Measurements from ENCODE around the gene KIAA0040.

KIAA0040 gene

DNA sequence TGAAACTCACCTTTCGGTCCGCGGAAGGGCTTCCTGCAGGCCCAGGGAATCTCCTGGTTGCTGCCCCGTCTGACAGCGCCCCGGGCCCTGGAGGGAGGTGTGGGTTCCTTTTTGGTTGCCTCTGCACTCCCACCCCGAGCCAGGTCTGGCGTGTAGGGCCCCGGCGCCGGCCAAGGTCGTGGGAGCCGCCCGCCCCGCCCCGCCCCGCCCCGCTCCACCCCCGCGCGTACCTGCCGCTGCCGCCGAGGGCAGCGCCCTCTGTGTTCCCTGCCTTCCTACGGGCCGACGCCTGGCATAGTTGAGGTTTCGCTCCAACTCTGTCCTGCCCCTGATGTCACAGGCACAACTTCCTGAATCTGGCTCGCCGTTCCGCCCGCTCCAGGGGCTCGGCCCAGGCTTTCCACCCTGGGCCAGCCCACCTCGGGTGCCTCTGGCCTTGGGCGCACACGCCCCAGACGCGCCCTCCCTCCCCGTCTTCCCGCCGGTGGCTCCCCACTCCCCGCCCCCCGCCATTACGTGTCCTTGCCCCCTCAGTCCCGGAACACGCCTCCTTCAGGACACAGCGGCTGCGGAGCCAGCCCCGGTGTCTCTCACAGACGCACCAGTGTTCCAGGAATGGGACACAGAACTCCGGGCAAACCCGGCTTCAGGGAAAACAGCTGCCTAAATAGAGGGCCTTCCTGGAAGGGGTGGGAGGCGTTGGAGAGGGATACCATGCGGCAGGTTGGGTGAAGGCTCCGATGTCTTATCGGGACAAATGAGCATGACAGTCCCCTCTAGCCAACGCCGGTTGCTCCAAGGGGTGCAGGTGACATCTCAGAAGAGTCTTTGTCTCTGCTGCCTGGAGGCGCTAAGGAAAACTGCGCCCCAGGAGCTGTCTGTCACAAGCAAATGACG, at the start of gene KIAA0040:
TSS of gene KIAA0040 (minus strand) at position 147 of the 897 bp plus-strand sequence. CDS start 31,763 bp downstream, outside the sequence.
- peak; percentile 69 for DNase-seq

DNA sequence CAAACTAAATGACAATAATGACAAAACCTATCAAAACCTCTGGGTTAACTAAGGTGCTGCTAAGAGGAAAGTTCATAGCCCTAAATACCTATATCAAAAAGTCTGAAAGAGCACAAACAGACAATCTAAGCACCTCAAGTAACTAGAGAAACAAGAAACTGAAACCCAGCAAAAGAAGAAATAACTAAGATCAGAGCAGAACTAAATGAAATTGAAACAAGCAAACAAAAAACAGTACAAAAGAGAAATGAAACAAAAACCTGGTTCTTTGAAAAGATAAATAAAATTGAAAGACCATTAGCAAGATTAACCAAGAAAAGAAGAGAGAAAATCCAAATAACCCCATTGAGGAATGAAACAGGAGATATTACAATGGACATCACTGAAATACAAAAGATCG, 44.8 kb upstream of the KIAA0040 start:
- DNase-seq = no peak

DNA sequence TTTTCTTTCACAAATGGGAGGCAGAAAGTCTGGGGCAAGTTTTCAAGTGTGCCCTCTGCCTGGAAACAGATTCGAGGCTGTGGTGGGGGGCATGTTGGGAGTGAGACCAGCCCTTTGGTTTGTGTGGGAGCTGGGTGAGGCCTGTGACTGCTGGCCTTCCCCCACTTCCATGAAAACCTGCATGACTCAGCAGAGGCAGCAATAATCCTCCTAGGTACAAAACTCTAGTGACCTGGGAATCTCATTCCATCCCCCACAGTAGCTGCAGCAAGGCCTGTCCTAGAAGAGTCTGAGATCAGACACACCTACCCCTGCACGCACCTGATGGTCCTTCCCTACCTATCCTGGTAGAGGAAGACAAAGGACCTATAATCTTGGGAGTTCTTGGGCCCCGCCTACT, 42.1 kb upstream of the KIAA0040 start:
- no peak for DNase-seq

DNA sequence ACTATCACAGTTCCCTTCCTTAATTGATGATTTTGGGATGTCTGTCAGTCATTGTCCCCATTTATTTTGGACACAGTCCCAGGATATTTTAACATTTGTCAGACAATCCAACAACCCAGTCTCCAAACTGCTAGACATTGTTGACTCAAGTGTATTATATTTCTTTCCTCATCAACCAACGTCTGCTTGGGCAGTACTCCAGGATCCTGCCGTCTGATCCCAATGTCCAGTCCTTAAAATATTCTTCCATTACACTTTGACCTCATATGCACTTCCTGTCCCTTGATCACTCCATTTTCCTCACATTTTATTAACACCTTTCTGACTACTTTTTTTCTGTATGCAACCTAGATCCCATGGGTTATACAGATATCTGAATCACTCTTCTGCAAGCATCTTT, 39.8 kb upstream of the KIAA0040 start:
- DNase-seq = no peak

DNA sequence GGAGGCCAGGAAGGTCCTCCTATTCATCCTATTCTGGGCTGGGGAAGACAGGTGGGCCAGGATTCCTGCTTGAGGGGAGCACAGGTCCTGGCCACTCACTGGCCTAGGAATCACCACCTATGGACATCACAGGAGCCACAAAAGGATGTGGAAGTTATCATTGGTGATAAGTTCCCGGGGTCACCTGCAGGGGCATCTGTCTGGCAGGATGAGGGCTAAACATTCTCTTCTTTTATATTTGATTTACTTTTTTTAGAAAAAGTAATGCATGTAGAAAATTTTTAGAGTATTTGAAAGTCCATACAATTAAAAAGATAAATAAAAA, 33.2 kb upstream of the KIAA0040 start:
- DNase-seq = no peak

DNA sequence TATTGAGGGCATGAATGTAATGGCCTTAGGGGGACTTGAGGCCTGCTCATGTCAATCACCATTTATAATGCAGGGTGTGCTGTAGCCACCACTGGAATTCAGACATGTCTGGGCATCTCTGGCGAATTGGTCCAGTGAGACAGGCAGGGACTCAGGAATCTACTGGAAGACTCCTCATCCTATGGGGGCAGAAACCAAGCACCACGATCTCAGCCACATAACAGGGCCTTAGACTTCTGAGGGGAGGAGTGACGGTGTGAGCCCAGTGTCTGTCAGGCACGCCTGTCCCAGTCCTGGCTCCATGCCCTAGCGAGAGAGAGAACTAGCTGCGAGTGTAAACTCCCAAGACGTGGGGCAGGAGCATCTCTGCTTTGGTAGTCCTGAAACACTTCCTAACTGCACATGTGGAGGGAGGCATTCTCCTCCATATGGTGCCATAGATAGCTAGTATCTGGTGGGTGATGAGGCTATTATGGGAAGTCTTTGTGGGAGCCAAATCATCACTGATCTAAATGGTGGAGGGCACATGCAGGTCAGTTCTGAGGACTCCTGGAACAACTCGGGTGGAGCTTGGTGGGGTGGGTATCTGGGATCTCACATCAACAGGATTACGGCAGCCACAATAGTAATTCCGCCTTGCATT, 29.8 kb upstream of the KIAA0040 start:
- DNase-seq = no peak

DNA sequence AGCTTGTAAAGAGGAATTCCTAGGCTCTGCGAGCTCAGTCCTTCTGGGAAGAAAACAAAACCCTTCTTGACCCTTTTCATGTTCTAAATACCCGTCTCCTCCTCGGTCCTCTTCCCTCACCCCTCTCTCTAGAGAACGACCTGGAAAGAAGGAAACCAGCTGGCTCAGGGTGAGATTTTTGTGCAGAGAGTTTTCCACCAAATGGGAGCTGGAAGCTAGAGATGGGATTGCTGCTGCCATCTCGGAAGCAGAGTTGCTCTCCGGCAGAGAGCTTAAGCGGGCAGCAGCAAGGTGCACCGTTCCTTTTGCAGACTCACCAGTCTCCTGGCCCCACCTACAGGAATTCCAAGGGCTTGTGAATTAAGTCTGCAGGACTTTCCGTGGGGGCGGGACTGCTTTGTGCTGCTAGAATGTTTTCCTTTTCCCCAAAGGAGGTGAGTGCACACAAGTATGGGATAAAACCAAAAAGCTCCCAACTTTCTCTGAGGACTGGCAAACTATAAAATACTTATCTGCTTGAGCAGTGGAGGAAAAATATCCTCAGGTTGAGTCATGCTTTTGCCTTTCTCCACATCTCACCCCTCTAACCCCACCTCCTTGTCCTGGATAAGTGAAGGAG, 29.1 kb upstream of the KIAA0040 start:
- no peak for DNase-seq

DNA sequence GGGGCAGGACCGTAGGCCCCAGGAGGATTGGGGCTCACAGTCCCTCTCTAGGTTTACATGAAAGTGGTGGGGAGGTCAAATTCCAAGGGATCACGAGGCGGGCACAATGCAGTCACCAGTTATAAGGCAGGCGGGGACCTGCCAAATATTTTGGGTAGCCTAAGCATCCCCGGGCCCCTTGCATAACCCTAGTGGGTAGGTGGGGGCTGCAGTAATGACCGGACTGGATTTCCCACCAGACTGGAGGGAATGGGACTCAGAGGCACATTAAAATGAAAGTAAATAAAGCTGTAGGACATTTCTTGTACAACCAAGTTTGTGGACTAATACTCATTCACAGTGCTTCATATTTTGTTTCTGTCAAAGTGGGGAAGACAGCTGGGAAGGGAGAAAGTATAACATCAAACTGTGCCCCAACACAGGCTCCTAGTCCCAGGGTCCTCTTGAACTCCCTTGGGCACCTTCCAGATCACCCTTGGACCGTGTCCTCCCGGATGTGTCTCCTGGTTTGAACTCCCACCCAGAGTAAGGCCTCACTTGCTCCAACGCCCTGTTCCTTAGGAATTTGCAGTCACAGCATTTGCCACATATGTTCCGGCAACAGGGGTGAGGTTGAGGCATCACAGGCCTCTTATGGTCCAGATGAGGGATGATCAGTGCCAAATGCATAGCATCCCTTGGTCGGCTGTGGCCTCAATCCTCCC, 28.4 kb upstream of the KIAA0040 start:
- DNase-seq = no peak

DNA sequence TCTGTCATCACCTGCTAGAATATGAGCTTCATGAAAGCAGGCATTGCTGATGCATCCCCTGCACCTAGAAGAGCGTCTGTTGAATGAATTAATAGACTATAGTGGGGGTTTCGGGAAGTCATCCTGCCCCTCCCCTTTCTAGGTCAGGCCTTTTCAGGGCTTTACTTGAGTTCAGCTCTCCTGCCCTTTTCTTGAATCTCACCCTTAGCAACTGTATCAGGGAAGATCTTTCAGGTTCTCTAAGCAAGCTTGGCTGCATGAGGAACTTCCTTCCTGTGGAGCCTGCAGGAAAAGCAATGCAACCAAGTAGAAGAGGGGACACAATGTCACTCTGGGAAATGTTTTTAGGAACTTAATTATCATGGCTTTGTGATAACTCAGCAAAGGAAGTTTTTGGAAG, 27.2 kb upstream of the KIAA0040 start:
- no peak for DNase-seq

DNA sequence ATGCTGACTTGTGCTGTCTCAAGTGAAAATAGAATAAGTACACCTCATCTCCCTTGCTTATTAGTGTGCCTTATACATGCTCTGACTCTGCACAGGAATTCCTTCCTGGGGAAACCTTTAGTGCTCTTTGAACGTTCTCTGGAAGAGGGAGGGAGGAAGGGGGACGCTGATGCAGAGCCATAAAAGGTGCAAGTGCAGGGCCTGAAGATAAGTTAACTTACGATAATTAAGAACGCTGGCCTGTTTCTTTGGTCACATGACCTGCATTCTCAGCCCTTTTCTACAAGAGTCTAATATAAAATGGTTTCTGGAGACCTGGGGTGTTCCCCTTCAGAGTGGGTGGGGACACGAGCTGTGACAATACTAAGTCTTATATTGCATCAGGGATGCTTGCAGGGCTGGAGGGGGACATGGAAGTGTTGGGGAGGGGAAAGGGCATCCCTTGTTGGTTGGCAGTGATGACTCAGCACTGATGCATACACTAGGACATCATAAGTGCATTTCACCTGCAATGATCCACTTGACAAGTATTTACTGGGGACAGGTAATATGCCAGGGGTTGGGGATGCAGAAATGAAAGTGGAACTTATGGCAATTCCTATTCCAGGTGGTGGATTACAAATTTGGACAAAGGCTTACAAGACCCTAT, 26.3 kb upstream of the KIAA0040 start:
- no peak for DNase-seq

DNA sequence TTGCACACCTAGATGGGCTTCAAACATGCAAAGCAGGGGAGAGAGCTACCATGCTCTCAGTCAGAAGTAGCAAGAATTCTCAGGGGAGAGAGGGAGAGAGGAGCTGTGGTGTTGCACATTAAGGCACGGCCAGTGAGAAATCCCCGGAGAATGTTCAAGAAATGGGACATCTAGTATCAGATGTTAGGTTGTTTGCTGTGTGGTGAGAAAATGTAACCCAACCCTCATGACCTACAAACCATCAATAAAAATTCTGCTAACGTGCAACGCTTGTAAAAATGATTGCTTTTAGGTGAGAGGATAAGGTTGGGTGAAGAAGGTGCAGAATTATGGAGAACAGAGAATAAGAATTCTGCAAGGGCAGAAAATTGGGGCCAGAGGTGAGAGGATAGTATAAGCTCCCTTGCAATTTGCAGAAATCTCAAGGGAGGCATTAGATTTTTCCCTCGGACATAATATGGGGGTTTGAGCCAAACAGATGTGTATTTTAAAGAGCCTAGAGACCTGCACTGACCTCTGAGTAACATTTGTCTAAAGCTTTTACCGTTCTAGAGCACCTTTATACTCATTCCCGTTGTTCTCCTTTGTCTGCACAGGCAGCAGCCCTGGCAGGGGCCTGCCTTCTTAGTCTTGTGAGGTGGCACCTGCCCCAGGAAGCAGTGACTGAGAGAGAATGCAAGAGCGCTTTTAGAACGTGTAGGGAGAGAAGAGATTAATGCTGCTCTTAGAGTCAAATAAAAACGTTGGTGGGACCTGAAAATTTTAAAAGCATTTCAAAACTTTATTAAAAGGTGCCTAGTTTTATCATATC, 25.4 kb upstream of the KIAA0040 start:
- DNase-seq = no peak

DNA sequence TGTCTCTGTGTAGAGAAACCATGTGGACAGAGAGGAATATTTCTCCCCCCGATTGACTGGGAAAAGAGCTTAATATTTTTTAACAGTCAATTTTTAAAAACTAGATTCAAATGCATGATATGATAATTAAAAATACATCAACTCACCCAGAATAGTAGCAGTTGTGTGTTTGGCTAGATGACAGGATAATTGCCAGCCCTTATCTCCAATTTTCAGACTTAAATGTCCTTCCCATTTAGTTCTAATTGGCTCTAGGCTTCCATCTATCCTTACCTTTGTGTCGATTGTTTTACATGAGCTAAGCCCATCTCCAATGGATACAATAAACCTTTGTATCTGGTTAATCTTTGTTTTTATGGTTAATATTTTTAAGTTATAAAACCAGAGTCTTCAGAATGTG, 23.9 kb upstream of the KIAA0040 start:
- DNase-seq = no peak

DNA sequence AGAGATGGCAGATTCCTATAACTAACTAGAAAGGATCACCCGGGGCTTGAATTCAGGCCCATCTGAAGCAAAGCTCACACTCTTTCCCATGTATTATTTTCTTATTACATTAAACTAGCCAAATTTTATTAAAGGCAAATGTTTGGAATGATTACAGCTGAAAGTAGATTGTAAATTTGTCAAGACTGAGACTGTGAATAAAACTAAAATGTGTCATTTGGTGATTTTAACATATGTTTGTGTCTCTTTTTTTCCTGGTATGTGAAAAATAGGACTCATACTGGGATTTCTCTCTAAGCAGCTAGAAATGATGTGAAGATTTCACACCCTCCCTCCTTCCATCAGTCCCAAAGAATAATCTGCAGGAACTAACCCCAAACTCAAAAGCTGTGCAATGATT, 19.1 kb upstream of the KIAA0040 start:
- no peak for DNase-seq

DNA sequence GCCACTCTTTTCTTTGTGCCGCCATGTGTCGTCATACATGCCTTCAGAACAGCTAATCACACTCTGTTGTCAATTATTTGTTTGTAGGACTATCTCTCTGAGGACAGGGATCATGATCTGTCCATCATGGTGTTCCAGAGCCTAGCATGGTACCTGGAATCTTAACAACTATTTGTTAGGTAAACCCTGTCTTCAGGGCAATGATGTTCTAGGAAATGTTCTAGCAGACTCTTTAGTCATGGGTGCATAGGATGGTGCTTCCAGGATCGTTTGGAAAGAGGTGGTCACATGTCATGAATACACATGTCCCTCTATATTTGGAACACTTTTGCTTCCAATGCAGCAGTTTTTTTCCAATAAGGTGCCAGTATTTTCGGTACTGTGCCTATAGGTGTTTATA, 18.2 kb upstream of the KIAA0040 start:
- no peak for DNase-seq

DNA sequence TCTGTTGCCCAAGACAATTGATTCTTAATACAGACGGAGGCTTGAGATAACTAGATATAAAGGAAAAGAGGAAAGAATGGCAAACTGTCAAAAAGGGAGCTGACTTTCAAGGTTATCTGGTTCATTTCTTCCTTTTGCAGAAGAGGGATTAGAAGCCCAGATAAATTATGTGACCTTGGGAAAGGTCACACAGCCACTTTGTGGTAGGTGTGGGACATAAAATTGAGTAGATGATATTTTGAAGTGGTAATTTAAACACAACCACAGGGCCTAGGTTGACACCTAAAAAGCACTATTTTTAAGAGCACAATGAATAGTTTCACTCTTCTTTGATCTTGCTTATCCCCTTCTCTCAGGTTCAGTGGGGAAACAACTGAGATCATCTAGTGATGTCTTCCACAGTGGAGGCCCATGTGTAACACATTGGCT, 16.9 kb upstream of the KIAA0040 start:
- no peak for DNase-seq

DNA sequence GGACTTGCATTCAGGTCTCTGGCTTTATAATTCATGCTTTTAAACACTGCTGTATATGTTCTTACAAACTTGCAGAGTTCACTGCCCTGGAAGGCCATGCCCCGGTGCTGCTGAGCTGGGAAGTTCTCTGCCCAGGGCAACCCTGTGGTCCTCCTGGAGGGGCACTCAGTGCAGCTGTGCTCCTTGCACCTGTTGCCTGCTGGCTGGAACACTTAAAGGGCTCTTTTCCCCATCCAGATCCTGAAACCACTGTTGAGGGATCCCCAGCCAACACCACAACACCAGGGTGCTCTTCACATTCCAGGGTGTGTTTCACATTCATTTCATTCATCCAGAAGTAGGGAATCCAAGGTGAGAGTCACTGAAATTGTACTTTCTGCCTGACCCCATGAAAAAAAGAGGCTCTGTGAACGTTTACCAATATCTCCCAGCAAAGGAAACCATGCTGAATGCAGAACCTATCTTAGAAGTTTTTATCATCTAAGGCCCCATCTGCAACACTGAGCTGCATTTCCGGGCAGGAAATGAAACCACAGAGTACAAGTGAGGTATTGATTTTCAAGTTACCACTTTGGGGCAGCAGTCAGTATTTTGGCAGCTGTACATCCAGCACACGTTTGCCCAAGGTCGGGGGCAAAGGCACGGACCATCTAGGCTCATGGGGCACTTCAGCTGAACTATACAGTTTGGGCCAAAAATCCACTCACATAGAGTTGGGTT, 16.4 kb upstream of the KIAA0040 start:
- DNase-seq = peak; percentile 14

DNA sequence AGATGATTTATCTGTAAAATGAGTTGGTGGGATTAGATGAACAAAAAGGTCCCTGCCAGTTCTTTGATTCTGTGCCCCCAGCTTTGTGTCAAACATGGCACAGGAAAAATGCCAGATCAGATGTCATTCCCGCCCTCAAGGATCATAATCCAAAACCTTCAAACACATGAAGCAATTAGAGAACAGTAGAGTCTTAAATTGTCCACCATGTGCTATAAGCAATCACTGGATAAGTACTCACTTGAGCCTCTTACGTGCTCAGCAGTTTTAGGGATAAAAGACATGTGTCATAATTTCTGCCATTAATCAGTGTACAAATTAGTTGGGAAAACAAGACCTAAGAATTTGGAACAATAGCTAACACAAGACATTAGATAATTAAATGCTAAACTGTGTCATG, 15.4 kb upstream of the KIAA0040 start:
- no peak for DNase-seq

DNA sequence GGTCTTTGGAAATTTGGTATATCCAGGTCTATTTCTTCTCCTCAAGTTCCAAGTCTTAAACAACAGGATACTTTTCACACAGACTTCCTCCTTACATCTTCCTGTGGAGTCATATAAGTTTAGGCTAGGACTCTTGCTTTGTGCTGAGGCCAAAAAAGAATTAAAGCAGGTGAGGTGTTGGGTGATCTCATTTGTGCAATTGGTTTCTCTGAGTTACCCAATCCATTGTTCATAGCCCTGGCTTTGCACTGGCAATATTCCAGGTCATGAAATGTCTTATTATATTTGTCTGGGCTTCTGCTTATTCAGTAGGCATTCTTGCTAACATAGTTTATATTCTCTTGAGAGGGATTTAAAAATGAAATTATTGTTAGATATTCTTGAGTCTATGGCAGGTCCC, 14.1 kb upstream of the KIAA0040 start:
- DNase-seq = no peak

DNA sequence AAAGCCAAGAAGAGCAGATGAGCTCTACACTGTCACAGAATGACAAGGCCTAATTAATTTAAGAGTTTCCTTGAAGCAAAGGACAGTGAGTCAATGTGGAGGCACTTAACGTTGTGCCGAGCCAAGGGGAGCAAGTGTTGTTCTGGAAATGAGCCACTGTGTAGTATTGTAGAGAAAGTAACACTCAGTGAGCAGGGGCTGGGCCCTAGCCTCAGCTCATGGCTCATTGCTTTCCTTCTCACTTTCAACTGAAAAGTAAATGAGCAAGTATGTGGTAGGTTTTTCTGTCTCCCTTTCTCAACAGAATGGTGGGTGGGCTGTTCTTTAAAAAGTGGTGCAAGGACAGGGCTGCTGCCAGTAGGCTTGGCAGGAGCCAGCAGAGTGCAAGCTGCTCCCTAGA, 11.8 kb upstream of the KIAA0040 start:
- DNase-seq = no peak

DNA sequence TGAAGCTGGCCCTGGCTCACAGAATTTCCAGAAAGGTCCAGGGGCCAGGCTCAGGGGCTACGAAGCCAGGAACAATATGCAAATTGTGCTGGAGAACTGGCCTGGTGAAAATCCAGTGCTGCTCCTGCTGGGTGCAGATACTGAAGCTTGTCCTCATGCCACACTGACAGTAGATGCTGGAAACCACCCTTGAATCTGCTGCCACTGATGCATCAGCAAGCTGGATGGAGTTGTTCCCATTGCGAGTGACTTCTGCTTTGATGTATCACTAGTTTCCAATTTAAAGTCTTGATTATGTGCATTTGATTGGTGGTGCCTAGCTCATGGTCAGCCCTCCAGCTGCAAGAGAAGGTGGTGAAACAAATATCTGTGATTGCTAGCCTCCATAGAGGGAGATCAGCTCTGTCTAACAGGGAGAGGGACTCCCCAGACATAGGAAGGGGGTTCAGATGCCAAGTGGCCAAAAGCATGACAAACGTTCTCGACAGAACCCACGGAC, 11.0 kb upstream of the KIAA0040 start:
- no peak for DNase-seq

Measured in NK-92 treated with Interleukin-12 subunit alpha and Interleukin-12 subunit beta, amount 100 ng/mL, for 24 hours (cell line).